ENCODE results near the gene HIVEP2. TPM values are rescaled to one million over a fixed set of nuclear protein-coding genes. Genes with fewer than 3 reads are reported as not detected.

Gene HIVEP2
- total RNA-seq, 1 donor from 2014 or later, result 24.6 TPM

DNA sequence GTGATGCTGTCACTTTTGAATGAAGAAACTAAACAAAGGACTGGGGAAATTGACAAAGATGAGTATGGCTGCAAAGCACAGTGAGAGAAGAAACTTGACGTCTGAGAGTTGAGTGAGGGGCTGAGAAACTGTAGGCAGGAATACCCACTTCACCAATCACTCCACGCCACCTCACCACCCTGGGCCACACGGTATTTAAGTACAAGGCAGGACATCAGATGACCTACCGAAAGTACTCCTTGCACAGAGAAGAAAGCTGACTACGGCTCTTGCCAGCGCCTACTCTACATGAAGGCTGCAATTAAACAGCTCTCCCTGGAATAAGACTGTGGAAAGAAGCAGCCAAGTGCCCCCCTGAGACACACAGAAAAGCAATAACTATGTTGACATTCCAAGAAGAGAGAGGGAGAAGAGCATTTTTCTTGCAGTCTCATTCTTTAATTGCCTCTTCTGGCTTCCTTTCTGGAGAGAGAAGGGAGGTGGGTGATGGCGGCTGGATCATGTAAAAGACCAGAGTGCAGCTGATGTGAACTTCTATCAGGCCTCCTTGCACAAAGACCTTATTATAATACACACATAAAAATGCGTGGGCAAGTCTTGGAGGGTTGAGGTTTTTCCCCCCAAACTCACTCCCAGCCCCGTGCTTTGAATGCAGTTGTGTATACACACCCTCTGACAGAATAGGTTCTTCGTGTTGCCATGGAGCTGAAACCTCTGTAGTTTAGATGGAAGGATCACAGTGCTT, 44.6 kb downstream of the HIVEP2 start:
- no peak overlapping the region for H3K4me3 ChIP-seq (ENCODE audit: low read depth, low read length)
- H3K27me3 ChIP-seq (ENCODE audit: control insufficient read depth, insufficient read depth, low read length), result no peaks in the 10 kb centered on the region
- TF ChIP-seq, protein P1, sequence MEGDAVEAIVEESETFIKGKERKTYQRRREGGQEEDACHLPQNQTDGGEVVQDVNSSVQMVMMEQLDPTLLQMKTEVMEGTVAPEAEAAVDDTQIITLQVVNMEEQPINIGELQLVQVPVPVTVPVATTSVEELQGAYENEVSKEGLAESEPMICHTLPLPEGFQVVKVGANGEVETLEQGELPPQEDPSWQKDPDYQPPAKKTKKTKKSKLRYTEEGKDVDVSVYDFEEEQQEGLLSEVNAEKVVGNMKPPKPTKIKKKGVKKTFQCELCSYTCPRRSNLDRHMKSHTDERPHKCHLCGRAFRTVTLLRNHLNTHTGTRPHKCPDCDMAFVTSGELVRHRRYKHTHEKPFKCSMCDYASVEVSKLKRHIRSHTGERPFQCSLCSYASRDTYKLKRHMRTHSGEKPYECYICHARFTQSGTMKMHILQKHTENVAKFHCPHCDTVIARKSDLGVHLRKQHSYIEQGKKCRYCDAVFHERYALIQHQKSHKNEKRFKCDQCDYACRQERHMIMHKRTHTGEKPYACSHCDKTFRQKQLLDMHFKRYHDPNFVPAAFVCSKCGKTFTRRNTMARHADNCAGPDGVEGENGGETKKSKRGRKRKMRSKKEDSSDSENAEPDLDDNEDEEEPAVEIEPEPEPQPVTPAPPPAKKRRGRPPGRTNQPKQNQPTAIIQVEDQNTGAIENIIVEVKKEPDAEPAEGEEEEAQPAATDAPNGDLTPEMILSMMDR (IDR thresholded peaks at IDR 0.05; ENCODE audit: insufficient read depth, low read length, poor library complexity, severe bottlenecking), result no peak
- no peaks in the 10 kb centered on the region for H3K36me3 ChIP-seq (ENCODE audit: control insufficient read depth, insufficient read depth, low read length)
- DNase-seq (ENCODE audit: low read depth), result no peak

DNA sequence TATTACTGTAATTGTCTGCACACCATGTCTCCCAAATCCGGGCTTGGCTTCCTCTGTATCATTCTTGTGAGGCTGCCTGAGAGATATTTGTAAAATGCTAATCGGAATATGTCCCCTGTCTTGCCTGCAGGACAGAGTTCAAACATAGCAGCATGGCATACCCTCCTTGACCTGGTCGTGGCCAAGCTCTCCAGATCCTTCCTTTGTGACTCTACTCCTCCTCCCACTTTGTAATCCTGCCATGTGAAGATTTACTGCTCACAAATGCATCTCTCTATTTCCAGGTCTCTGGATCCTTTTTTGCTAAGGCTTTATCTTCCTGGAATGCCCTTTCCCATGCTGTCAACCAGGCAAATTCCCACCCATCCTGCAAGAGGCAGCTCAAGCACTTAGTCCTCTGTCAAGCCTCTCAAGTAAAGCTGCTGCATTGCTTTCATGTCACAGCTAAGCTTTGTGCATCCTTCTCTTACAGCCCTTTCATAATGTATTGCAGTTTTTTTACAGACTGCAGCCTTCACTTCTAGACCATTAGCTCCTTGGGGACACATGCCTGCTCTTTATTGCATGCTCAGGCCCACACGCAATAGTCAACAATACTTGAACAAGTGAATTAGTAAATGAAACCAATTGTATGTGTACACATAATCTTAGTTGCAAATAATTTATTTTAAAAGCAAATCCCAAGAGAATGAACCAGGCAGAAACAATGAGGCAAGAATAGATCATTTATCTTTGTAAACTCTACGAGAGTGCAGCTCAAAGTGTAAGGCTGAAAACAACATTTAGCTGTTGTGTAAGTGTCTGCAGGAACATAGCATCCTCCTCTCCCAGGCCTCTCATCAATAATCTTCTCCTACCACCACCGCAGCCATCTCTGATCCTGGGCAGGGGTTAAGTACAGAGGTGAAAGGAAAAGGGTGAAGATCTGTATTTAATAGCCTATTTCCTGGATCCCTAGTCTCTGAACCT, 45.8 kb downstream of the HIVEP2 start:
- no peak for DNase-seq (ENCODE audit: low read depth)
- Histone ChIP-seq H3K27me3 (ENCODE audit: control insufficient read depth, insufficient read depth, low read length) (no peaks in the 10 kb centered on the region), H3K36me3 (ENCODE audit: control insufficient read depth, insufficient read depth, low read length) (no peaks in the 10 kb centered on the region), H3K4me3 (ENCODE audit: low read depth, low read length) (no peak overlapping the region)
- TF ChIP-seq, protein P1 (IDR thresholded peaks at IDR 0.05; ENCODE audit: insufficient read depth, low read length, poor library complexity, severe bottlenecking), result no peak

DNA sequence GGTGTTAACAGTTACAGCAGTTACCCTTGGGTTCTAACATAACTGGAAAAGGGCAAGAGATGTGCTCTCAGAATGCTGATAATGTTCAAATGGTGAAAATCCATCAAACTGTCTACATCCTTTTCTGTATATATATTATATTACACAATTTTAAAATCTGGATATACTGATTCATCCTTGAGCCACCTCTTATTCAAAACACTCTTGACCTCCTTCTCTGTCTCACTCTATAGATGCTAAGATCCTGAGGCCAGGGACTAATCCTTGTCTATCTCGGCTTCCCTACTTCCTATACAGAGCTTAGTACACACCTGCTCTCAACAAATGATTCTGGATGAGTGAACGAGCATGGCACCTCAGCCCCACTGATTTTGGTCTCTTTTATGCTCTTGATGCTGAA, 47.3 kb downstream of the HIVEP2 start:
- DNase-seq (ENCODE audit: low read depth), result no peak
- Histone ChIP-seq H3K36me3 (ENCODE audit: control insufficient read depth, insufficient read depth, low read length) (no peaks in the 10 kb centered on the region), H3K27me3 (ENCODE audit: control insufficient read depth, insufficient read depth, low read length) (no peaks in the 10 kb centered on the region), H3K4me3 (ENCODE audit: low read depth, low read length) (no peak overlapping the region)
- TF ChIP-seq, protein P1 (IDR thresholded peaks at IDR 0.05; ENCODE audit: insufficient read depth, low read length, poor library complexity, severe bottlenecking), result no peak

DNA sequence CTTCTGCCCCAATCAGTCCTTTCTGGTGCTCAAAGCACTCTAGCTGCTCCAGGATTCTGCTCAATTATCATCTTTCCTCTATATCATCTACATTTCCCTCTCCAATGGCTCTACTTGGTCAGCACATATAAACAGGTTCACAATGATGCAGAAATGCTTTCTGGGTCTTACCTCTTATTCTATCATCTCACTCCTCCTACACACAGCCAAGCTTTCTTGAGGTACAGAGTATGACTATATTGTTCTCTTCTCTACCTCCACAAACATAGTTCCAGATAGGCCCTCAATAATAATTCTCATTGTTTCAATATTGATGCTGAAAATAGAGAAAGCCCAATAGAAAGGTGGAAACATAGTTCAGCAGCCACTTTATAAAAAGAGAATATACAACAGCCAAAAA, 48.2 kb downstream of the HIVEP2 start:
- no peak for DNase-seq (ENCODE audit: low read depth)
- TF ChIP-seq, protein P1 (IDR thresholded peaks at IDR 0.05; ENCODE audit: insufficient read depth, low read length, poor library complexity, severe bottlenecking), result no peak
- H3K27me3 ChIP-seq (ENCODE audit: control insufficient read depth, insufficient read depth, low read length), result no peaks in the 10 kb centered on the region
- H3K4me3 ChIP-seq (ENCODE audit: low read depth, low read length), result no peak overlapping the region
- H3K36me3 ChIP-seq (ENCODE audit: control insufficient read depth, insufficient read depth, low read length), result no peaks in the 10 kb centered on the region

DNA sequence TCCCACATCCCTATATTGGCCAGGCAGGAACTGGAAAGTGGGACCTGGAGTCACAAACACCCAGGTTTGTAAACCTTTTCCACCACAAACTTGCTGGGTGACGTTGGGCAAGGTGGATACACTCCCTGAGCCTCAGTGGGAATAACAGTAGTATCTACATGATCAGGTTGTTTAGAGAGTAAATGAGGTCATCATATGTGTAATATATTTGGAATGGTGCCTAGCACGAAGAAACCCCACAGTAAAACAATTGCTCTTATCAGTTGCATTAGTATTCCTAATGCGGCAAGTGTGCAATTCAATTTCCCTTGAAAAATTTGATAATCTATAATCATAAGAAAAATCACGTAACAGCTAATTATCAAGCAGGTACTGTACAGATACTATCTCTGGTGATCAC, 51.9 kb downstream of the HIVEP2 start:
- TF ChIP-seq, protein P1 (IDR thresholded peaks at IDR 0.05; ENCODE audit: insufficient read depth, low read length, poor library complexity, severe bottlenecking), result no peak
- no peaks in the 10 kb centered on the region for H3K36me3 ChIP-seq (ENCODE audit: control insufficient read depth, insufficient read depth, low read length)
- H3K27me3 ChIP-seq (ENCODE audit: control insufficient read depth, insufficient read depth, low read length), result no peaks in the 10 kb centered on the region
- no peak for DNase-seq (ENCODE audit: low read depth)
- no peak overlapping the region for H3K4me3 ChIP-seq (ENCODE audit: low read depth, low read length)
